Aorta (tissue), 5 donors: Measurements from ENCODE around the gene ADGRL3. TPM values are rescaled to one million over a fixed set of nuclear protein-coding genes. Genes with fewer than 3 reads are reported as not detected.
A peak's percentile ranks its signal among the peaks of the same experiment; 100 is the strongest.

Experiments
- ATAC-seq: fragments of 200-7000 bp; cut with Tn5 transposase; one replicate; pipeline ENCODE4 v1.9.1; 2022; ENCODE audit warnings: moderate library complexity; ENCODE audit not compliant: low FRiP score
- DNase-seq, 2 donors: peaks; one replicate each; pipeline ENCODE4 v3.0.0-alpha.2; 2020
- H3K27ac ChIP-seq, 2 donors: one replicate each; pipeline ENCODE4 v1.5.1; 2013; ENCODE audit warnings: low read length in 2 of 2, mild to moderate bottlenecking in 2 of 2, moderate library complexity in 2 of 2, control low read depth in 1 of 2, inconsistent platforms in 1 of 2, low read depth in 1 of 2
- H3K27me3 ChIP-seq, 2 donors: one replicate each; pipeline ENCODE4 v1.6.1; 2013; ENCODE audit warnings: control low read depth in 1 of 2, low read length in 1 of 2, mild to moderate bottlenecking in 1 of 2, moderate library complexity in 1 of 2; ENCODE audit not compliant: insufficient read depth in 2 of 2, control insufficient read depth in 1 of 2
- H3K36me3 ChIP-seq, 2 donors: one replicate each; pipeline ENCODE4 v1.6.1; 2013; ENCODE audit warnings: control low read depth in 1 of 2, low read length in 1 of 2, mild to moderate bottlenecking in 1 of 2; ENCODE audit not compliant: insufficient read depth in 2 of 2, control insufficient read depth in 1 of 2
- H3K4me1 ChIP-seq, 2 donors: one replicate each; pipeline ENCODE4 v1.6.1; 2013; ENCODE audit warnings: low read length in 2 of 2, control low read depth in 1 of 2, mild to moderate bottlenecking in 1 of 2, moderate library complexity in 1 of 2; ENCODE audit not compliant: insufficient read depth in 2 of 2, control insufficient read depth in 1 of 2
- H3K4me3 ChIP-seq, 2 donors: one replicate each; pipeline ENCODE4 v1.5.1; 2013; ENCODE audit warnings: low read length in 2 of 2, control low read depth in 1 of 2, mild to moderate bottlenecking in 1 of 2
- H3K9me3 ChIP-seq: one replicate; pipeline ENCODE4 v1.6.1; 2013; ENCODE audit warnings: mild to moderate bottlenecking, low read length; ENCODE audit not compliant: control insufficient read depth
- WGBS, 2 donors: extraction: QIAGEN DNeasy Blood & Tissue Kit; methylation state at CpG; one replicate each; pipeline ENCODE4 v1.1.7; 2013; 5-methylcytosine and 5-hydroxymethylcytosine counted together
- intact Hi-C, 2 donors: fragments of 100-400 bp; cut with DNase I; formaldehyde crosslinking; loops; one replicate each; pipeline versions ENCODE4 v1.14.2 to v1.15.0; 2022
- polyA plus RNA-seq, 2 donors: library from polyadenylated mRNA; stranded (reverse); fragments of 200-250 nt; gene quantifications; one replicate each; pipeline ENCODE4 v1.2.3, GENCODE V29; 2013
- total RNA-seq, 2 donors: library from RNA; stranded (reverse); fragmentation: NEBNext Ultra II Directional; extraction: Animal tissue kit (Norgen Biotek cat#: 25700); gene quantifications; one replicate each; pipeline ENCODE4 v1.2.1, GENCODE V29; 2021
- donor health status: healthy with polysubstance abuse.
- donor health status: Bipolar disorder and iron deficiency.
- donor health status: DM: no; HTN: no; CAD: no.
- donor health status: DM: no; HTN: no; CAD: no.
- donor health status: DM: yes; HTN: yes; CAD: no.

The ADGRL3 gene
- total and polyA plus RNA-seq, 4 donors: 1.8 to 110 (median 20.7) TPM

DNA sequence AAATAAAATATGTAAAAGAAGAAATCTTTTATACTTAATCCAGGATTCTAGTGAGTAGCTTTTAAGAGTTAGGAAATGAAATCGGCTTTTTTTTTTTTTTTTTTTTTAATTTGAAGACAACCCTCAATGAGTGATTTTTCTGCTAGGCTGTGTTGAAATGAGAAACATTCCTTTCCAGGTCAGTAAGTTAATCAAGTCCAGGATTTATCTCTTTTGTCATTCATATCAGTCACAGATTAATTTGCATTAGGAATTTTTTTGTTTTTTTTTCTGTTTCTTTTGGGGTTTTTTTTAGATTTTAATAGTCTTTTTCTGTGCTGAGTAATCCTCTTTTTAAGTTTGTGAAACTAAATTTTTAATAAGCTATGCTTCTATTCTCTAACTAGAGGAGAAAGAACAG is 448.1 kb downstream of the ADGRL3 start:
- Histone ChIP-seq H3K27me3 (no peaks in the 10 kb centered on the region), H3K27ac (no peak overlapping the region), H3K36me3 (no peaks in the 10 kb centered on the region), H3K9me3 (no peaks in the 10 kb centered on the region), H3K4me1 (no peaks in the 10 kb centered on the region), H3K4me3 (no peak overlapping the region)
- DNase-seq (no peak), ATAC-seq (no peak)
- intact Hi-C loops: no loop called here
- 47 to 53% methylated on average over 1 of the region's 1 CpG for WGBS, 2 donors

DNA sequence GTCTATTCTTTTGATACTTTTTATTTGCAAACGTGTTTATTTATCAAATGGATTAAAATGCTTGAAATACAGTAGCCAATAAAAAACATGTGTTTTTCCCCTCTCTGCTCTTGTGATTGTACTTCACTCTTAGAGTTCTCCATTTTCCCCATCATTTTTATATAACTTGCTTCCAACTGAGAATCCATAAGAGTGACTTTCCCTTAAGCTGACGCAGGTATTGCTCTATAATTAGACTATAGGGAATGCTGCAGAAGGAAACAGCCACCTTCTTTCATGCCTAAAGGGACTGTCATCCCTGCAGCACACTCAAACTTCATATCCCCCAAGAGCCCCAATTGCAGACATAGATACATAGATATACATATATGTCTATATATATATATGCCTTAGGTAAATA is 456.9 kb downstream of the ADGRL3 start:
- DNase-seq (no peak), ATAC-seq (no peak)
- intact Hi-C loops: no loop called here
- H3K36me3 ChIP-seq: no peaks in the 10 kb centered on the region
- no peak overlapping the region for H3K27ac ChIP-seq
- WGBS, 2 donors: 14 to 31% methylated on average over 2 of the region's 2 CpGs
- no peaks in the 10 kb centered on the region for H3K4me1 ChIP-seq
- H3K4me3 ChIP-seq: no peak overlapping the region
- H3K27me3 ChIP-seq: no peaks in the 10 kb centered on the region
- H3K9me3 ChIP-seq: no peaks in the 10 kb centered on the region

DNA sequence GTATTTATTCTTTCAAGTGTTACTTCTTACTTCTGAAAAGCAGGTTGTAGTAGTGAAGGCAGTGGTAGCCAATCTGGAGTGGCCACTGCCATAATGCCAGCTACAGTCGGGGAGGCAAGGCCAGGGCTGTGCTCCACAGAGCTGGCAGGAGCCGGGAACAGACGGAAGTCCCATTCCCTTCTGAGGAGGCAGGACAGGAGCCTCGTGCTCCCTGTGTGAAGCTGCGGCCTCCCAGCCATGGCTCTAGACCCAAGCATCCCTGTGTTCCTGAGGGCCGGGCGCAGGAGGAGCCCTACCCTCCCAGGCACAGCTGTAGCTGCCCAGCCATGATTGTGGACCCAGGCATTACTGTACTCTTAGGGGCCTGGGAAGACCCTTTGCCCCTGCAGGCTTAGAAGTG is 461.8 kb downstream of the ADGRL3 start:
- H3K4me1 ChIP-seq: no peaks in the 10 kb centered on the region
- no peak overlapping the region for H3K27ac ChIP-seq
- 97 to 99% methylated on average over 7 of the region's 7 CpGs for WGBS, 2 donors
- no peaks in the 10 kb centered on the region for H3K9me3 ChIP-seq
- H3K27me3 ChIP-seq: no peaks in the 10 kb centered on the region
- H3K36me3 ChIP-seq: no peaks in the 10 kb centered on the region
- DNase-seq (no peak), ATAC-seq (no peak)
- intact Hi-C loops: no loop called here
- H3K4me3 ChIP-seq: no peak overlapping the region

DNA sequence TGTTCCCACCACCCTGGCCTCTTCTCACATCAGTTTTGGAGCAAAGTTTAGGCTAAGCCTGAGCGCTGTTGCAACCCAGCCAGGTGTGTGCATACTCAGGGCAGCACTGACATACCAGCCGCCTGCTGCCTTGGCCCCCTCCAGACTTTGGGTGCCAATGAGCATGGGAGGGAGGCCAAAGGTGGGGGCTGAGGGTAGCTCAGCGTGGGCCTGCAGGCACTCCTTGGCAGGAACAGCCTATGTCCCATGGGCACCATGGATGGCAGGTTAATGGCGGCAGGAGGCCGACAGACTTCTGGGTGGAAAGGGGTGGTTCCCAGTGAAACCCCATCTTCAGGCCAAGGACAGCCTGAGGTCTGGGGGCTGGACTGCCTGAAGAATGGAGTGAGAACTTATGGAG is 462.2 kb downstream of the ADGRL3 start:
- no peak for DNase-seq
- no peak overlapping the region for H3K4me3 ChIP-seq
- no peaks in the 10 kb centered on the region for H3K4me1 ChIP-seq
- H3K27ac ChIP-seq: no peak overlapping the region
- no peaks in the 10 kb centered on the region for H3K36me3 ChIP-seq
- ATAC-seq: peak; percentile 11
- intact Hi-C loops: no loop called here
- no peaks in the 10 kb centered on the region for H3K9me3 ChIP-seq
- H3K27me3 ChIP-seq: no peaks in the 10 kb centered on the region
- WGBS, 2 donors: 97 to 98% methylated on average over 5 of the region's 5 CpGs

DNA sequence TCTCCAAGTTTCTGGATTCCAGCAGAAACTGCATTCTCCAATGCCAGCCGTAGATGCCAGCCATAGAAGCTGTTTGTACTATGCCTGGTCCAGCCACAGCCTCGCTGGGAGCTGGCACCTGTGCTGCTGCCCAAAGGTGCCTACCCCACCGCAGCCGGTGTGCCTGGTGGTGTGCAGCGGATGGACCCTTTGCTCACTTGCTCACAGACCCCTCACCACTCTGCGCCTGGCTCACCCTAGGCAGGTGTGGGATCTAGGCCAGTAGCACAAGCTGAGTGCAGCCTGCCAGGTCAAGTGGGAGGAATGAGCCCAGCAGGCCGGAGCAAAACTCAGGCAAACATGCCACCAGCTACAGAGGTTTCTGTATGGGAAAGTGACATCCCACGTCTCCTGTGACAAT is 463.2 kb downstream of the ADGRL3 start:
- H3K27ac ChIP-seq: no peak overlapping the region
- WGBS, 2 donors: 77 to 86% methylated on average over 8 of the region's 8 CpGs
- no peaks in the 10 kb centered on the region for H3K4me1 ChIP-seq
- ATAC-seq: no peak
- H3K27me3 ChIP-seq: no peaks in the 10 kb centered on the region
- no peak overlapping the region for H3K4me3 ChIP-seq
- DNase-seq: no peak
- no peaks in the 10 kb centered on the region for H3K9me3 ChIP-seq
- H3K36me3 ChIP-seq: no peaks in the 10 kb centered on the region
- intact Hi-C loops: no loop called here

DNA sequence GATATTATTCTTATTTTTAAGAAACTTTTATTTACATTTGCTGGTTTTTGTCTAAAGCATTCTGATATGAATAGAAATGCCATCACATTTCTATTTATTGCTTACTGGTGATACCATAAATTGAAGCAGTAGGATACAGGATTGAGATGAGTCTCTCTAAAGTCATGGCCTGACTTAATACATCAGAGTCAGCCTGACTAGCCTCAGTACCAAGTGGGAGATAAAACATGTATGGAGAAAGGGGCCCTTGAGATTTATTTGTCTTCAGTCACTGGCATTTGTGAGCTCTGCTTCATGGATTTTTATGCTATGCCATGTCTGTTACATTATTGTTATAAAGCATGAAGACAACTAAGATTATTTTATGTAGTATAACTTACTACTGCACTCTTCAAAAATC is 465.5 kb downstream of the ADGRL3 start:
- no peak overlapping the region for H3K27ac ChIP-seq
- no peaks in the 10 kb centered on the region for H3K27me3 ChIP-seq
- DNase-seq: no peak
- no peaks in the 10 kb centered on the region for H3K4me1 ChIP-seq
- H3K9me3 ChIP-seq: no peaks in the 10 kb centered on the region
- no peaks in the 10 kb centered on the region for H3K36me3 ChIP-seq
- intact Hi-C loops: no loop called here
- ATAC-seq: no peak
- H3K4me3 ChIP-seq: no peak overlapping the region

DNA sequence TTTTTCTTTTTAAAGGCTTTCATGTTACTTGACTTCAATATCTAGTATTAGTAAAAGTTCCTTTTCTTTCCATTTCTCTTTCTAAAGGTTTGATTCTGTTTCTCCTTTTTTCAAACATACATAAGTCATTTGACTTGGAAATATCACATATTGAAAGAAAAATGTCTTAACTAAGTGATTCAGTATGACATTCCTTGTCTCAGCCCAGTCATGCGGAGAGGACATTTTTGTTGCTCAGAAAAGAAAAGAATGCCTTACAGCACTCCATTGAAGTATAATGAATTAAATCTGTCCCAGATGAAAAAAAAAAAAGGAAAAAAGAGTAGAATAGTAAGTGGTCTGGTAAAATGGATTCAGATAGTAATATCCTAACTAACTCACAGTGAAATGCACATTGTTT is 466.1 kb downstream of the ADGRL3 start:
- Histone ChIP-seq H3K4me3 (no peak overlapping the region), H3K9me3 (no peaks in the 10 kb centered on the region), H3K27ac (no peak overlapping the region), H3K36me3 (no peaks in the 10 kb centered on the region), H3K27me3 (no peaks in the 10 kb centered on the region), H3K4me1 (no peaks in the 10 kb centered on the region)
- no peak for ATAC-seq
- intact Hi-C loops: no loop called here
- DNase-seq: no peak
- WGBS, 2 donors: 83 to 89% methylated on average over 1 of the region's 1 CpG

DNA sequence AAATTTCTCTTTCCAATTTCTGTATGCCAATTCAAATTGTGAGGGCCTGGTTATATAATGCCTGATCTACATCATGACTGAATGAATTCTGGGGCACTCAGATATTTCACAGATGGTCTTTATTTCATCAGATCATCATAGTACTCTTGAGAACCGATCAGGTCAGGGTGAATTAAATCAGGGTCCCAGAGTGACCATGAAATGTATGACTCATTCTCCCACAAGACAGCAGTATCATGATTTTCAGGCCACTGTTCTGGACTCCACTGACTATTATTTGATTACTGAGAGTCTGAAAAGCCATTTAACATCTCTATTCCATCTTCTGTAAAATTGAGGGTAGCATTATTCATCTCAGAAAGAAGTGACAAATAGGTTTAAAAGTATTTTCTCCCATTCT is 471.5 kb downstream of the ADGRL3 start:
- H3K27me3 ChIP-seq: no peaks in the 10 kb centered on the region
- WGBS, 2 donors: 92 to 95% methylated on average over 1 of the region's 1 CpG
- no peaks in the 10 kb centered on the region for H3K9me3 ChIP-seq
- intact Hi-C loops: no loop called here
- no peaks in the 10 kb centered on the region for H3K36me3 ChIP-seq
- H3K4me3 ChIP-seq: no peak overlapping the region
- DNase-seq (no peak), ATAC-seq (no peak)
- H3K4me1 ChIP-seq: no peaks in the 10 kb centered on the region
- H3K27ac ChIP-seq: no peak overlapping the region

DNA sequence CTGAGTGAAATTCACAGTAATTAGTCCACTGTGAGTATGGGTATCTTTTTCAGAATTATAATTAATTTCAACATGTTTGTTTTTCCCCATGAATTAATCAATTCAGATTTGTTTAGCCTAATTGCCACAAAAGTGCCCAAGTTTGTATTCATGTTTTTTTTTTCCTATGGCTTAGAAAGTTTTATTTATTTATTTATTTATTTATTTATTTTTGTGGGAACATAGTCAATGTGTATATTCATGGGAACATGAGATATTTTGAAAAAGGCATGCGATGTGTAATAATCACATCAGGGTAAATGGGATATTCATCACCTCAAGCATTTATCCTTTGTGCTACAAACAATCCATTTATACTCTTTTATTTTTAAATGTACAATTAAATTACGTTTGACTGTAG is 475.3 kb downstream of the ADGRL3 start:
- DNase-seq (no peak), ATAC-seq (no peak)
- Histone ChIP-seq H3K4me1 (no peaks in the 10 kb centered on the region), H3K27ac (no peak overlapping the region), H3K9me3 (no peaks in the 10 kb centered on the region), H3K36me3 (no peaks in the 10 kb centered on the region), H3K27me3 (no peaks in the 10 kb centered on the region), H3K4me3 (no peak overlapping the region)
- intact Hi-C loops: no loop called here
- WGBS, 2 donors: 96 to 98% methylated on average over 2 of the region's 2 CpGs
